Kidney (tissue), 14 donors: ENCODE measurements around the gene CNOT10. TPM values are rescaled to one million over a fixed set of nuclear protein-coding genes. Genes with fewer than 3 reads are reported as not detected.
A peak's percentile ranks its signal among the peaks of the same experiment; 100 is the strongest.

Experiments used
- DNase-seq, 5 donors: peaks; one replicate each; pipeline ENCODE4 v3.0.0-alpha.2; 2013 to 2020
- FAIRE-seq: peaks from 2 replicates; lab custom pipeline; 2012; peaks lifted over from hg19 to GRCh38; lab: Jason Lieb, UNC
- H3K27ac ChIP-seq, 2 donors: one replicate each; pipeline ENCODE4 v1.7.0; 2013; ENCODE audit warnings: low read depth in 2 of 2, low read length in 2 of 2, inconsistent platforms in 1 of 2
- H3K27me3 ChIP-seq: one replicate; pipeline ENCODE4 v1.7.1; 2013; ENCODE audit warnings: low read length, inconsistent platforms; ENCODE audit not compliant: control insufficient read depth, insufficient read depth
- H3K36me3 ChIP-seq, 3 donors: one replicate each; pipeline versions ENCODE4 v1.7.0 to v1.7.1; 2013; ENCODE audit warnings: low read length in 3 of 3, control low read depth in 1 of 3, inconsistent platforms in 1 of 3; ENCODE audit not compliant: insufficient read depth in 3 of 3, control insufficient read depth in 2 of 3
- H3K4me1 ChIP-seq, 3 donors: one replicate each; pipeline versions ENCODE4 v1.7.0 to v1.7.1; 2013; ENCODE audit warnings: low read length in 3 of 3, inconsistent platforms in 1 of 3, low read depth in 1 of 3; ENCODE audit not compliant: control insufficient read depth in 2 of 3, insufficient read depth in 2 of 3
- H3K4me3 ChIP-seq, 3 donors: one replicate each; pipeline versions ENCODE4 v1.7.0 to v1.8.1; 2013; ENCODE audit warnings: low read length in 3 of 3, control low read depth in 1 of 3, inconsistent platforms in 1 of 3
- H3K9ac ChIP-seq, 3 donors: one replicate each; pipeline versions ENCODE4 v1.7.0 to v1.7.1; 2013; ENCODE audit warnings: low read length in 3 of 3, control low read depth in 1 of 3, inconsistent platforms in 1 of 3
- H3K9me3 ChIP-seq, 3 donors: one replicate each; pipeline versions ENCODE4 v1.7.0 to v1.7.1; 2013; ENCODE audit warnings: low read length in 3 of 3, control low read depth in 1 of 3, inconsistent platforms in 1 of 3; ENCODE audit not compliant: control insufficient read depth in 2 of 3, insufficient read depth in 1 of 3
- CTCF ChIP-seq: IDR thresholded peaks from 3 replicates; pipeline ENCODE4 v1.5.1; 2012; ENCODE audit warnings: mild to moderate bottlenecking, moderate library complexity, borderline replicate concordance; ENCODE audit not compliant: insufficient read depth; ENCODE audit errors: extremely low read depth
- intact Hi-C: fragments of 100-400 bp; cut with DNase I; formaldehyde crosslinking; loops from one replicate; pipeline ENCODE4 v1.11.1; 2022
- polyA plus RNA-seq: library from polyadenylated mRNA; stranded (reverse); fragments of 350-450 nt; fragmentation: Illumina TruSeq; extraction: RNeasy Lipid Tissue Mini Kit (QIAGEN cat#74804); gene quantifications from one replicate; pipeline ENCODE4 v1.2.3, GENCODE V29; 2014; ENCODE audit warnings: low read depth, low replicate concordance; ENCODE audit not compliant: insufficient read depth
- total RNA-seq: library from RNA; stranded (reverse); fragmentation: NEBNext Ultra II Directional; extraction: Animal tissue kit (Norgen Biotek cat#: 25700); gene quantifications from one replicate; pipeline ENCODE4 v1.2.1, GENCODE V29; 2021
- donor health status: control.
- donor health status: control.
- donor health status: control.
- donor health status: control.
- donor health status: control.
- donor health status: DM: yes; HTN: yes; CAD: no.
- donor health status: Normal renal cell carcinoma (clear cell type).

Gene CNOT10
- total and polyA plus RNA-seq, 2 donors from 2014 or later = 19.0 to 34.0 TPM

GRCh38 chr3:32699429-32699828, 14.4 kb downstream of the CNOT10 start:
- Histone ChIP-seq H3K27me3 (no peaks in the 10 kb centered on the region), H3K9me3 (no peaks in the 10 kb centered on the region), H3K36me3 (no peaks in the 10 kb centered on the region), H3K27ac (no peak overlapping the region), H3K9ac (no peak overlapping the region), H3K4me3 (no peak overlapping the region), H3K4me1 (no peaks in the 10 kb centered on the region)
- intact Hi-C loops = no loop called here
- FAIRE-seq (no peak), DNase-seq (peak in 1 of 5 donors; percentile 4)
- no peak for TF ChIP-seq CTCF

- Histone ChIP-seq H3K4me1 (no peaks in the 10 kb centered on the region), H3K4me3 (no peak overlapping the region), H3K36me3 (no peaks in the 10 kb centered on the region), H3K27me3 (no peaks in the 10 kb centered on the region), H3K9me3 (no peaks in the 10 kb centered on the region), H3K9ac (no peak overlapping the region), H3K27ac (no peak overlapping the region)
- DNase-seq (no peak), FAIRE-seq (no peak)
- intact Hi-C loops = no loop called here
- TF ChIP-seq CTCF = no peak
Observed at GRCh38 chr3:32700244-32700643, 15.3 kb downstream of the CNOT10 start.

GRCh38 chr3:32703491-32703972, 18.5 kb downstream of the CNOT10 start:
- DNase-seq = peak in 2 of 5 donors; percentile 42 to 49
- Histone ChIP-seq H3K4me3 (no peak overlapping the region), H3K9ac (no peak overlapping the region), H3K27ac (no peak overlapping the region), H3K4me1 (peaks cover 0 to 9% (median 2%) of the 10 kb centered on the region in 3 donors), H3K27me3 (no peaks in the 10 kb centered on the region), H3K9me3 (no peaks in the 10 kb centered on the region), H3K36me3 (no peaks in the 10 kb centered on the region)
- FAIRE-seq = no peak
- intact Hi-C loops = no loop called here
- no peak for TF ChIP-seq CTCF

GRCh38 chr3:32705232-32705631, 20.2 kb downstream of the CNOT10 start:
- H3K4me1 ChIP-seq = peaks cover 0 to 9% (median 2%) of the 10 kb centered on the region in 3 donors
- FAIRE-seq (no peak), DNase-seq (no peak)
- no peaks in the 10 kb centered on the region for H3K27me3 ChIP-seq
- no peaks in the 10 kb centered on the region for H3K9me3 ChIP-seq
- H3K9ac ChIP-seq = no peak overlapping the region
- intact Hi-C loops = no loop called here
- TF ChIP-seq CTCF = no peak
- no peak overlapping the region for H3K27ac ChIP-seq
- H3K36me3 ChIP-seq = no peaks in the 10 kb centered on the region
- H3K4me3 ChIP-seq = no peak overlapping the region
